ENCODE results near the gene KREMEN1. TPM values are rescaled to one million over a fixed set of nuclear protein-coding genes. Genes with fewer than 3 reads are reported as not detected.

Gene KREMEN1
- total and polyA plus RNA-seq, 9 of the 15 experiments (the other 6 are each of a cell fraction or from before 2014, with no cell fraction given) = 0.69 to 11.5 (median 4.3) TPM

DNA sequence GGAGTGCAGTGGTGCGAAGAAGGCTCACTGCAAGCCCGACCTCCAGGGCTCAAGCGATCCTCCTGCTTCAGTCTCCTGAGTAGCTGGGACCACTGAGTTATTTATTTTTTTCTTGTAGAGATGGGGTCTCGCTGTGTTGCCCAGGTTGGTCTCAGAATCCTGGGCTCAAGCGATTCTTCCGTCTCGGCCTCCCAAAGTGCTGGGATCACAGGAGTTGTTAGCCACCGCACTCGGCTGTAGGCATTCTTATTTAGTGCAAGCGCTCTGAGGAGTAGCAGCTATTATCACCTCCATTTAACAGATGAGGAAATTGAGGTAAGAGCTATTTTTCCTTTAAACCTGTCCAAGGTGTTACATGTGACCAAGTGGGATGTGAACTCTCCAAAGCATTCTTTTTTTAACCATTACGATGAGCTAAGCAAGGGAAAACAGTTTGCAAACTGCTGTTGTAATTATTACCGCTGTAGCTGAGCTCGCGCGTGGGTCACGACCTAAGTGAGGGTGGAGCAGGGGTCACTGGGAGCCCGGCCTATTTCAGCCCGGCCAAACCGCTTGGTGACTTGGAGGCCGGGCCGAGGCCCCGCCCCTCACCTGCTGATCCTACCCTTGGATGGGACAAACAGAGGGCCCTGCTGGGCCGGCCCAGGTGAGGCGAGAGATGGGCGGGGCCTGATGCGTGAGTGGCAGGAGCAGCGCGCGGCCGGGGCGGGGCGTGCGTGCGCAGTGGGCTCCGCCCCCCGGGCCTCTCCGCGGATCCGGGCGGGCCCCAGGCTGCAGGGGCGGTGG lies 449 bp upstream of the KREMEN1 start (continued):
- peak; percentile 78 for TF ChIP-seq ZNF121 (CRISPR knock-in tag; conservative IDR thresholded peaks at IDR 0.05)
- TF ChIP-seq ZNF24 (IDR thresholded peaks at IDR 0.05) = no peak
- TF ChIP-seq ZBTB7A (IDR thresholded peaks at IDR 0.05; ENCODE audit: borderline replicate concordance, control insufficient read depth, low read depth, low read length) = peak; percentile 6; the same call in 1 of the 2 replicates
- peak; percentile 12 for TF ChIP-seq TBP (optimal IDR thresholded peaks at IDR 0.05; ENCODE audit: low read depth, low read length)
- TF ChIP-seq NRF1 (conservative IDR thresholded peaks at IDR 0.05 in 1 of 2, IDR thresholded peaks at IDR 0.05 in 1 of 2) = peak; percentile 88 to 89
- TF ChIP-seq ATF1 (CRISPR knock-in tag; IDR thresholded peaks at IDR 0.05) = no peak
- no peak for TF ChIP-seq ATF1 (tag; IDR thresholded peaks at IDR 0.05)
- no peak for TF ChIP-seq BRF2 (IDR thresholded peaks at IDR 0.05; ENCODE audit: borderline replicate concordance, insufficient read depth, insufficient read length)
- TF ChIP-seq MEIS2 (IDR thresholded peaks at IDR 0.05; ENCODE audit: partially characterized antibody) = peak; percentile 58
- TF ChIP-seq SOX6 (IDR thresholded peaks at IDR 0.05) = 0 out of 2 replicates have a peak, but pooled peaks have one; percentile 16
- TF ChIP-seq CXXC5 (CRISPR knock-in tag; IDR thresholded peaks at IDR 0.05) = peak; percentile 69
- no peak for TF ChIP-seq NR2C2 (CRISPR knock-in tag; IDR thresholded peaks at IDR 0.05)
- TF ChIP-seq NR2C2 (tag; IDR thresholded peaks at IDR 0.05) = peak; percentile 80
- TF ChIP-seq, protein P1, sequence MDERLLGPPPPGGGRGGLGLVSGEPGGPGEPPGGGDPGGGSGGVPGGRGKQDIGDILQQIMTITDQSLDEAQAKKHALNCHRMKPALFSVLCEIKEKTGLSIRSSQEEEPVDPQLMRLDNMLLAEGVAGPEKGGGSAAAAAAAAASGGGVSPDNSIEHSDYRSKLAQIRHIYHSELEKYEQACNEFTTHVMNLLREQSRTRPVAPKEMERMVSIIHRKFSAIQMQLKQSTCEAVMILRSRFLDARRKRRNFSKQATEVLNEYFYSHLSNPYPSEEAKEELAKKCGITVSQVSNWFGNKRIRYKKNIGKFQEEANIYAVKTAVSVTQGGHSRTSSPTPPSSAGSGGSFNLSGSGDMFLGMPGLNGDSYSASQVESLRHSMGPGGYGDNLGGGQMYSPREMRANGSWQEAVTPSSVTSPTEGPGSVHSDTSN (CRISPR knock-in tag; IDR thresholded peaks at IDR 0.05; ENCODE audit: low read depth) = peak; percentile 75
- TF ChIP-seq, protein P1 (tag; conservative IDR thresholded peaks at IDR 0.05; ENCODE audit: low read depth) = peak; percentile 64
- TF ChIP-seq, protein P2, sequence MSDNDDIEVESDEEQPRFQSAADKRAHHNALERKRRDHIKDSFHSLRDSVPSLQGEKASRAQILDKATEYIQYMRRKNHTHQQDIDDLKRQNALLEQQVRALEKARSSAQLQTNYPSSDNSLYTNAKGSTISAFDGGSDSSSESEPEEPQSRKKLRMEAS (CRISPR knock-in tag; IDR thresholded peaks at IDR 0.05) = 0 out of 2 replicates have a peak, but pooled peaks have one; percentile 17
- peak; percentile 37 for TF ChIP-seq RBM25 (IDR thresholded peaks at IDR 0.05; ENCODE audit: low read depth, low read length, severe bottlenecking)
- TF ChIP-seq BCOR (IDR thresholded peaks at IDR 0.05) = peak; percentile 79
- no peak for TF ChIP-seq U2AF1 (optimal IDR thresholded peaks at IDR 0.05; ENCODE audit: low read depth, low read length)
- TF ChIP-seq TFAP4 (CRISPR knock-in tag; IDR thresholded peaks at IDR 0.05; ENCODE audit: borderline replicate concordance) = no peak; the same call in 1 of the 2 replicates
- TF ChIP-seq CTBP1 (IDR thresholded peaks at IDR 0.05; ENCODE audit: borderline replicate concordance) = peak; percentile 70
- peak; percentile 96 for TF ChIP-seq PKNOX1 (IDR thresholded peaks at IDR 0.05)
